ENCODE data around the gene SMPD2. TPM values are rescaled to one million over a fixed set of nuclear protein-coding genes. Genes with fewer than 3 reads are reported as not detected.

The SMPD2 gene
- total RNA-seq, 2 experiments from 2014 or later, result 14.3 to 14.6 TPM

GRCh38 chr6:109472132-109472995, 31.8 kb downstream of the SMPD2 start:
- H3K27ac Mint-ChIP-seq, result peak overlapping the region; percentile 65
- peaks cover 66% of the 10 kb centered on the region for H3K4me1 Mint-ChIP-seq
- H3K36me3 Mint-ChIP-seq, result peaks cover 78% of the 10 kb centered on the region
- H3K4me3 Mint-ChIP-seq, result no peak overlapping the region
- DNase-seq, result no peak
- ATAC-seq, result peak; percentile 45
- H3K27me3 Mint-ChIP-seq, result no peaks in the 10 kb centered on the region
- no peaks in the 10 kb centered on the region for H3K9me3 Mint-ChIP-seq (ENCODE audit: low read depth)
- CTCF ChIA-PET, result interaction anchor here (0.9 to 2.1 kb wide), 3 partner anchors 9 to 16 kb away, joined by 3 to 7 read pairs (median 6); partner anchors contain the start of gene ZBTB24

- Mint-ChIP-seq H3K27ac (peak overlapping the region; percentile 57), H3K36me3 (peaks cover 76% of the 10 kb centered on the region), H3K9me3 (ENCODE audit: low read depth) (no peaks in the 10 kb centered on the region), H3K4me3 (no peak overlapping the region), H3K27me3 (no peaks in the 10 kb centered on the region), H3K4me1 (peaks cover 73% of the 10 kb centered on the region)
- DNase-seq (no peak), ATAC-seq (no peak)
- CTCF ChIA-PET, result interaction anchor here (0.9 to 2.1 kb wide), 3 partner anchors 8 to 16 kb away, joined by 3 to 7 read pairs (median 6); partner anchors contain the start of gene ZBTB24
These were observed 32.6 kb downstream of the SMPD2 start for GRCh38 chr6:109473120-109473519.

- Mint-ChIP-seq H3K27me3 (no peaks in the 10 kb centered on the region), H3K9me3 (ENCODE audit: low read depth) (no peaks in the 10 kb centered on the region), H3K36me3 (peaks cover 82% of the 10 kb centered on the region), H3K4me1 (peaks cover 80% of the 10 kb centered on the region), H3K27ac (peak overlapping the region; percentile 6), H3K4me3 (no peak overlapping the region)
- CTCF ChIA-PET, result no interaction called here
- no peak for DNase-seq
- ATAC-seq, result no peak
These were observed 34.5 kb downstream of the SMPD2 start for GRCh38 chr6:109474995-109475394.

GRCh38 chr6:109475625-109476024, 35.1 kb downstream of the SMPD2 start:
- Mint-ChIP-seq H3K4me3 (no peak overlapping the region), H3K9me3 (ENCODE audit: low read depth) (no peaks in the 10 kb centered on the region), H3K4me1 (peaks cover 83% of the 10 kb centered on the region), H3K36me3 (peaks cover 81% of the 10 kb centered on the region), H3K27ac (peak overlapping the region; percentile 53), H3K27me3 (no peaks in the 10 kb centered on the region)
- DNase-seq (no peak), ATAC-seq (no peak)
- CTCF ChIA-PET, result no interaction called here

- Mint-ChIP-seq H3K9me3 (ENCODE audit: low read depth) (no peaks in the 10 kb centered on the region), H3K4me1 (peaks cover 82% of the 10 kb centered on the region), H3K27ac (peak overlapping the region; percentile 68), H3K36me3 (peaks cover 78% of the 10 kb centered on the region), H3K27me3 (no peaks in the 10 kb centered on the region), H3K4me3 (peak overlapping the region; percentile 98)
- no peak for ATAC-seq
- CTCF ChIA-PET, result interaction anchor here (0.9 to 1.1 kb wide), 2 partner anchors 14 to 562 kb away, joined by 3 read pairs; no protein-coding TSS in a partner anchor
- DNase-seq, result no peak
These were observed 36.7 kb downstream of the SMPD2 start for GRCh38 chr6:109477184-109477583.

- no peaks in the 10 kb centered on the region for H3K27me3 Mint-ChIP-seq
- peak overlapping the region; percentile 98 for H3K4me3 Mint-ChIP-seq
- ATAC-seq (no peak), DNase-seq (no peak)
- peak overlapping the region; percentile 68 for H3K27ac Mint-ChIP-seq
- no peaks in the 10 kb centered on the region for H3K9me3 Mint-ChIP-seq (ENCODE audit: low read depth)
- CTCF ChIA-PET, result no interaction called here
- H3K36me3 Mint-ChIP-seq, result peaks cover 75% of the 10 kb centered on the region
- peaks cover 76% of the 10 kb centered on the region for H3K4me1 Mint-ChIP-seq
These were observed 37.2 kb downstream of the SMPD2 start for GRCh38 chr6:109477725-109478124.

- H3K36me3 Mint-ChIP-seq, result peaks cover 70% of the 10 kb centered on the region
- no peak for ATAC-seq
- peak overlapping the region; percentile 77 for H3K27ac Mint-ChIP-seq
- H3K4me1 Mint-ChIP-seq, result peaks cover 71% of the 10 kb centered on the region
- CTCF ChIA-PET, result interaction anchor here (0.9 to 1.1 kb wide), 3 partner anchors 9 to 40 kb away, joined by 3 to 4 read pairs (median 4); no protein-coding TSS in a partner anchor
- H3K4me3 Mint-ChIP-seq, result peak overlapping the region; percentile 98
- H3K27me3 Mint-ChIP-seq, result no peaks in the 10 kb centered on the region
- H3K9me3 Mint-ChIP-seq (ENCODE audit: low read depth), result no peaks in the 10 kb centered on the region
- no peak for DNase-seq
These were observed 37.8 kb downstream of the SMPD2 start for GRCh38 chr6:109478222-109478805.

GRCh38 chr6:109478841-109479624, 38.5 kb downstream of the SMPD2 start:
- H3K4me3 Mint-ChIP-seq, result peak overlapping the region; percentile 98
- no peak for ATAC-seq
- no peaks in the 10 kb centered on the region for H3K27me3 Mint-ChIP-seq
- CTCF ChIA-PET, result interaction anchor here (0.9 to 2.0 kb wide), 5 partner anchors 10 to 291 kb away, joined by 3 to 7 read pairs (median 4); no protein-coding TSS in a partner anchor
- no peaks in the 10 kb centered on the region for H3K9me3 Mint-ChIP-seq (ENCODE audit: low read depth)
- H3K27ac Mint-ChIP-seq, result peak overlapping the region; percentile 77
- no peak for DNase-seq
- peaks cover 64% of the 10 kb centered on the region for H3K36me3 Mint-ChIP-seq
- H3K4me1 Mint-ChIP-seq, result peaks cover 71% of the 10 kb centered on the region

- ATAC-seq (no peak), DNase-seq (no peak)
- H3K36me3 Mint-ChIP-seq, result peaks cover 50% of the 10 kb centered on the region
- H3K27ac Mint-ChIP-seq, result peak overlapping the region; percentile 92
- H3K4me3 Mint-ChIP-seq, result peak overlapping the region; percentile 98
- H3K4me1 Mint-ChIP-seq, result peaks cover 63% of the 10 kb centered on the region
- CTCF ChIA-PET, result interaction anchor here (1.1 to 2.7 kb wide), 6 partner anchors 9 to 28 kb away, joined by 3 to 17 read pairs (median 6); partner anchors contain the start of gene MICAL1
- peaks cover 3% of the 10 kb centered on the region for H3K27me3 Mint-ChIP-seq
- no peaks in the 10 kb centered on the region for H3K9me3 Mint-ChIP-seq (ENCODE audit: low read depth)
These were observed 40.5 kb downstream of the SMPD2 start for GRCh38 chr6:109480993-109481480.

GRCh38 chr6:109482905-109483734, 42.6 kb downstream of the SMPD2 start, which contains the start of gene ZBTB24:
Gene ZBTB24, minus strand, starts transcription at chr6:109483219. Its CDS starts 1,193 bp downstream, at chr6:109482026.
- H3K9me3 Mint-ChIP-seq (ENCODE audit: low read depth), result no peaks in the 10 kb centered on the region
- H3K4me1 Mint-ChIP-seq, result peaks cover 44% of the 10 kb centered on the region
- H3K27ac Mint-ChIP-seq, result peak within 1 kb of the TSS; percentile 92
- CTCF ChIA-PET, result interaction anchor here (1.4 to 2.7 kb wide), 6 partner anchors 9 to 556 kb away, joined by 3 to 17 read pairs (median 6); no protein-coding TSS in a partner anchor
- DNase-seq, result peak; percentile 90
- peak; percentile 85 for ATAC-seq
- peaks cover 8% of the 10 kb centered on the region for H3K27me3 Mint-ChIP-seq
- H3K4me3 Mint-ChIP-seq, result peak within 1 kb of the TSS; percentile 98
- H3K36me3 Mint-ChIP-seq, result peaks cover 35% of the 10 kb centered on the region

- Mint-ChIP-seq H3K4me3 (peak overlapping the region; percentile 71), H3K27ac (peak overlapping the region; percentile 69), H3K4me1 (peaks cover 39% of the 10 kb centered on the region), H3K9me3 (ENCODE audit: low read depth) (no peaks in the 10 kb centered on the region), H3K27me3 (peaks cover 8% of the 10 kb centered on the region), H3K36me3 (peaks cover 30% of the 10 kb centered on the region)
- DNase-seq (no peak), ATAC-seq (no peak)
- CTCF ChIA-PET, result interaction anchor here (1.5 to 1.8 kb wide), 2 partner anchors 11 to 556 kb away, joined by 3 to 6 read pairs; no protein-coding TSS in a partner anchor
These were observed 43.2 kb downstream of the SMPD2 start for GRCh38 chr6:109483735-109484057.

GRCh38 chr6:109484122-109484521, 43.6 kb downstream of the SMPD2 start:
- H3K27ac Mint-ChIP-seq, result peak overlapping the region; percentile 69
- peaks cover 8% of the 10 kb centered on the region for H3K27me3 Mint-ChIP-seq
- DNase-seq (no peak), ATAC-seq (no peak)
- H3K9me3 Mint-ChIP-seq (ENCODE audit: low read depth), result no peaks in the 10 kb centered on the region
- H3K36me3 Mint-ChIP-seq, result peaks cover 25% of the 10 kb centered on the region
- CTCF ChIA-PET, result no interaction called here
- H3K4me1 Mint-ChIP-seq, result peaks cover 34% of the 10 kb centered on the region
- H3K4me3 Mint-ChIP-seq, result peak overlapping the region; percentile 71
